OCI-M1 (cell line): ENCODE measurements around the gene ITGB2.

Source experiments
- DNase-seq: peaks from one replicate; lab custom pipeline; 2025; lab: John Stamatoyannopoulos, UW

The ITGB2 gene

DNA sequence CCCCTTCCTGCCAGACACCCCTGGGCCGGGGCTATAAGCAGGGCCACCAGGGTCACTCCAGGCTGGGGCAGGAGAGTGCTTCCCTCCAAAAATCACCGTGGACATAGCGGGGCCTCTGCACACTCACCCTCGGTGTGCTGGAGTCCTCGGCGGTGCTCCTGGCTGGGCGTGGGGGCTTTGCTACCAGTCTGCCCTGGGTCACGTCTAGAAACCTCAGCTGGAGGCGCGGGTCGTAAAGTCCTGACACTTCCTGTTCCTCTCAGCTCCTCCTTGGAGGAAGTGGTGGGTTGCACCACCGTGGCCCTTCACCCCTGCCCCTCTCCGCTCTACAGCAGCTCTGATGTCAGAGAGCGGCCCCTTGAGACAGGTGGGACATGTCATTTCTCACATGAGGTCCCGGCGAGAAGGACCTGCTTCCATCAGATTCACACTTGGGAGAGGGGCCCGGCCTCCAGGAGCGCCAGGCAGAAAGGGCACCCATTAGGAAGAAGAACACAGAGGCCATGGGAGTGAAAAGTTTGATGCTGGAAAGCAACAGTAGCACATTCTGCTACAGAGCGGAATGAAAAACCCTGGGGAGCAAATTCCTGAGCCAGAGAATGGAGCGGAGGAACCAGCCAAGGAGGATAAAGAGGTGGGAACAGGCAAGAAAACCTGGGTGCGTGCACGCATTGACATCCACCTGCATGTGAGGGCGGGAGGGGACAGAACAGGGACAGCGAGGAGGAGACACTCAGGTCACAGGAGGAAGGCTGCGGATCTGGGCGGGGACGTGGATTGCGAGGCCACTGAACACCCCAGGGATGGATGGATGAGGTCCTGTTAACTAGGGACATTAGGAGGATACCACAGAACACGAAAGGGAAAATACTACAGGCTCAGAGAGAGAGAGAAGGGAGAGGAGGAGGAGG is at the start of gene ITGB2:
Gene ITGB2 (minus strand): TSS at position 206 of the 911 bp plus-strand sequence. CDS start 10,117 bp downstream, outside the sequence.
- DNase-seq: no peak

DNA sequence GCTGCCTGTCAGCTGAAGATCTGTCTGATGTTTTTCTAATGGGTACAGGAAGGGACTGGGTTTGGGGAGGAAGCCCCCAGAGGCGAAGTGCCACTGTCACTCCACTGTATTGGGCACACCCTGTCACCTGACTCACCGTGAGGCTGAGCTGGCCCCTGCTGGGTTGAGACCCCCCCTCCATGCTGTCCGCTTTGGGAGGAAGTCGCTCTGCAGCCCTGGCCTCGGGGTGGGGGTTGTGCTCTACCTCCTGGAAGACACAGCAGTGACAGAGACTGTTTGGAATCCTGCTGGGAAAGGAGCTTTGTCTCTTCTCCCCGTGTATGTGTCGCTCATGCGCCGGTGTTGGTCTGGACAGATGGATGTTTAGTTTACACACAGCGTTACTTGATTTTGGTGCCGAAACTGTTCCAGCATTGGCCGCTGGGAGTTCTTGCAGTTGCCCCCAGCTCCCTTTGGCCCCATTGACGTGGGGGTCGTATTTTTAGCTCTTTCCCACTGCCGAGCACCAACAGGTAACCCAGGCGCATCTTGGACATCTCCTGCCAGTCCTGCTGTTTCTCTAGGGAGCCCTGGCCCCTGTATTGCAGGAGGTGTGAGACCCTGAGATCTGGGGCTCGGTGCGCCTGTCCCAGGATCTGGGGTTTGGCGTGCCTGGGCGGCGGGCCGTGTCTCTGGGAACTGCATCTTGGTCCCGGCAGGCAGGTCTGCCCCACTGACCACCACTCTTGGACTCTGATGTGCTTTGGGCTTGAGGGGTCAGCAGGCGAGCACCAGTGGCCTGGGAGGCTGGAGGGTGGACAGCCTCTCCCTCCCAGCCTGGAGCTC is 49.4 kb upstream of the ITGB2 start:
- DNase-seq: no peak

DNA sequence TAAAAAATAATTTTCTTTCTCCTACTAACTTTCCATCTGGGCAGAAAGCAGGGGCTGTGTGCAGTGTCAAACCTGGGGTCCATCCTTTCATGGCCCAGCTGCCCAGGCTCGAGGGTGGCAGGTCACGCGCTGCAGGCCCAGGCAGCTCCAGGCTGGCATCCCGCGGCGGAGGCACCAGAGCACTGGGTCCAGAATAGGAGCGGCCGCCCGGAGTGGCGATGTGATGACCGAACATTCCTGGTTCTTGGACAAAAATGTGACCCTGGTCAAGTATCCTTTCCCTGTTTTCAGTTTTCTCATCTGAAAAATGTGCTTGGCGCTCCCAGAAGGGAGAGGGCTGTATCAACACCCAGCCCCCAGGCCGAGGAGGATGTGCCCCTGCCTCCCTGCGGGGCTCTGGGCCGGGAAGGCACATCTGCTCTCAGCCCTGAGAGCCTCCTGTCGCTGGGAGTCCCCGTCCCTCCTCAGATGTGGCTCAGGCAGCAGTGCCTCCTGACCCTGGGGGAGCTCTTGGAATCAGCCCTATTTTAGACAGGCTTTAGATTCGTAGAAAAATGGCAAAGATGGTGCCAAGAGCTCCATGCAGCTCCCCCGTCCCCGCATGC is 48.5 kb upstream of the ITGB2 start:
- no peak for DNase-seq

DNA sequence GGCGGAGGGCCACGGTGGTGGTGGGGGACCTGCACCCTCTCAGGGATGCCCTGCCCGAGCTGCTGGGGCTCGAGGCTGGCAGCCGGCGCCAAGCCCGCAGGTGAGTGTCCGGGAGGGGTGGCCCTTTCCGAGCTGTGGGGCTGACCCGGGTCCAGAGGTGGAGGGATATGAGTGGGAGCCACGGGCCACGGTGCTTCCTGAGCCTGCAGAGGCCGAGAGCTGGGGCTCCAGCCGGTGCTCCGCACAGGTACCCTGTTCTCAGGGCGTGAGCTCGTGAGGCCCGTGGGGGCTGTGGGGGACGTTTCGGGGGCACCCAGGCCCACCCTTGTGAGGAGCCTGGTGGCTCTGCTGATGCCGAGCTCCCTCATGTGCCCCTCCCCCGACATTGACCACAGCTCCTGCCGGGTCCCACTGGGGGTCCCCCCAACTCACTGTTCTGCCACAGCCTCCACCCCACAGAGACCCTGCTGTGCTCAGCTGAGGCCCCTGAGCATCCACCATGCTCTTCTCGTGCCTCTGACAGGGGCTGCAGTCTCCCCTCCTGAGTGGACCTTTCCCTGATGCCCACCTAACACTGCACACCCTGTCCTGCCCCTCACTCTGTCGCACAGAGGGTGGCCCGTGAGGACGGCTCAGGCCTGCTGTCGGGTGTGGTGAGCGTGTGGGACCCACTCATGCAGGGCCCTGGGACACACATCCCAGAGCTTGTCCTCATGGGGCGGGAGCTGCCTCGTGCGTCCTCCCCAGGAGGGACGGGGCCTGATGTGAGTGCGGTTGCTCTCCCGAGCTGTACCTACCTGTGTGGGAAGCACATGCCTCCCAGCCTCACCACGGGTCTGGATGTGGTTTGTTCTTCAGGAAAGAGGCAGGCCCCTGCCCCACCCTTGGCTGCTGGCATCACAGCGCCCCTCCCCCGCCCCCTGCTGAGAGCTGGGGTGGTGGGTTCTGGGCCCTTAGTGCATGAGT is 46.7 kb upstream of the ITGB2 start:
- DNase-seq: no peak

DNA sequence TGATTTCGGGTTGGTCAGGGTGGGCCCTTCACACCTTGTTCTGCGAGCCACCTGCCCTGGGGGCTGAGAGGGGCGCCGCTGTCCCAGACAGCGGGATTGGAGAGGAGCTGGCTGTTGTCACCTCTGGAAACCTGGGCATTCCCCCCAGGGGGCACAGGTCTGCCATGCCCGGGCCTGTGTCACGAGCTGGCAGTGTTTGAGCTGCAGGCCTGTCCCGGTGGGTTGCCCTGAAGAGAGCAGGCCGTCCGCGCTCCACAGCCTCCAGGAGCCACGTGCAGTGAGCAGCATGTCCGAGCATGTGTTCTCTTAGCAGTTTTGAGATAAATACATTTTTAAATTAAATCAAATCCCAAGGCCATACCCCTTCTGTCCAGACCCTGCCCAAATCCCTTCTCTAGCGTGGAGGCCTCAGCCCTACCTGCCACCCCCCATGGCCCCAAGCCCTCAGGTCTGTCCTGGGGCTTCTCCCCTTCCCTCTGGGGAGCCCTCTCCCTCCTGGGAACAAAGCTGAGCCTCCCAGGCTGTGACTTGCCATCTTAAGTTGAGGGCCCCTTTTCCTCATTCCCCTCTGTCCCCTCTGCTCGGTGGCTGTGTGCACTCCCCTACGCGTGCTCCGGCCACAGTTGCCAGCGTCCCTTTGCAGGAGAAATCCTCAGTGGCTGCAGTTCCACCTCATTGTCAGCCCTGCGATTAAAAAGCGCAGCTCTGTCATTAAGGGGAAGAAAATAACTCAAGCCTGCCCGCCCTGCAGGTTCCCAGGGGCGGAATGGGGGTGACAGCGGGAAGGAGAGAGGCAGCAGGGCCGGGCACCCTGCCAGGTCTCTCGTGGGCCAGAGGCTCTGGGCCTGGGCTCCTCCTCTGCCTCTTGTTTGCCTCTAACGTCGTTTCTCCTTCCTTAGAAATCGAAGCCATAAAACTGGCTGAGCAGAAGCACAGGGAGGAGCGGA is 45.7 kb upstream of the ITGB2 start:
- DNase-seq: no peak

DNA sequence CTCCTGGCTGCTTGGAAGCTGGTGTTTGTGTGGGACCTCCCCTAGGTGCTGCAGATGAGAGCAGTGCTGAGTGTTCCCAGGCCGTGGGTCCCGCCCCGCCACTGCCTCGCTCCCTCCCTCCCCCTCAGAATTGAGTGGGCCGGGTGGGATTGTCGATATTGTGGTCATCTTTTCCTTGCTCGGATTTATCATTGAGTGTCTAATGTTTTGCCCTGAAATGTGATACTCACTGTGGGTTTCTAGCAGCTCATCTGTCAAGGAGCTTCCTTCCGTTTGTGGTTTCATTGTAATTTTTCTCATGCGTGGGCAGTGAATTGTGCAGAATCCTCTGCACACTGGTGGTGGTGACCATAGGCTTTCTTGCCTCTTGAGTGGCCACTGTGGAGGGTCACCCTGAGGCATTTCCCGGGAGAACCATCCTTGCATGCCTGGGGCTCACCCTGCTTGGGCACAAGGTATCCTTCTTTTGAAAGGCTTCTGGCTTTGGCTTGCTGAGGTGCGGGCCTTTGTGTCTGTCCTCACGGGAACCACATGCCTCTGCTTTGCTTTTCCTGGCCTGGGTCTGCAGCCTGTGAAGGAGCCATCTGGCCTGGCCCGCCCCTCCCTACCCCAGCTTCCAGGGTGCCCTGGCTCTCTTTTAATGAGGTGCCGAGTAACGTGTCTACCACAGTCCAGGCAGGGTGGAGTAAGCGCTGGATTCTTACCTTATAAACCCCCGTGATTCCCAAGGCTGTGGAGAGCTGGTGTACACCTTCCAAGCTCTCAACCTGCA is 44.7 kb upstream of the ITGB2 start:
- DNase-seq: peak; percentile 52

DNA sequence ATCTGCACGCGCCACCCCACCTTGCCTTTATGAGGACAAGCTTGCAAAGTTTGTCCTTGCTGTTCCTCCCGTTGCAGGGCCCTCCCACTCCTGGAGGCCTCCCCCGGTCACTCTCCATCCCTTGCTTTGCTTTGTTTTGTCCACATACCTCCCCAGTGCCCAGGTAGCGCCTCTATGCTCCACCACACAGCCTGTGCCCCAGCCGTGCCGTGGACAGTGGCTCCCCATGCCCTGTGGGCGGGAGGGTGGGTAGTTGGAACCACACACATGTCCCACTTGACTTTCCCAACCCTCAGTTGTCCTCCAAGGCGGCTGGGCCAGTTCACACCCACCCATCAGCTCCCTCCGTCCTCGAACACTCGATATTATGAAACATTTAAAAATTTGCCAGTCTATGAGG is 43.7 kb upstream of the ITGB2 start:
- DNase-seq: no peak

DNA sequence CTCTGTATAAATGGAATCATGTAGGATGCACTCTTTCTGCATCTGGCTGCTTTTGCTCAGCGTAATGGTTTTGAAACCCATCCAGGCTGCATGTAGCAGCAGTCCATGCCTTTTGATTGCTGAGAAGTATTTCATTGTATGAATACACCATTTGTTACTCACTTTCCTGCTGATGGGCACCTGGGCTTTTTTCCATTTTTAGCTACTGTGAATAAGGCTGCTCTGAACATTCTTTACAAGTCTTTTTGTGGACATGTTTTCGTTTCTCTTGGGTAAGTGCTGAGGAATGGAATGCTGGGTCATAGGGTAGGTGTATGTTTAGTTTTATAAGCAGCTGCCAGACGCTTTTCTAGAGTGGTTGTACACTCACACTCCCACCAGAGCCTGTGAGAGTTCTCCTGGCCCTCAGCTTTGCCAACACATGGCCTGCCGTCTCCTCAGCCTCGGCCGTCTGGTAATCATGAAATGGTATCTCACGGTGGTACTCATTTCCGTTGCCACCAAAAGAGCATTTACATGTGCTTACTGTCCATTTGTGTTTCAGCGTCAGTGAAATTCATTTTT is 41.8 kb upstream of the ITGB2 start:
- no peak for DNase-seq

DNA sequence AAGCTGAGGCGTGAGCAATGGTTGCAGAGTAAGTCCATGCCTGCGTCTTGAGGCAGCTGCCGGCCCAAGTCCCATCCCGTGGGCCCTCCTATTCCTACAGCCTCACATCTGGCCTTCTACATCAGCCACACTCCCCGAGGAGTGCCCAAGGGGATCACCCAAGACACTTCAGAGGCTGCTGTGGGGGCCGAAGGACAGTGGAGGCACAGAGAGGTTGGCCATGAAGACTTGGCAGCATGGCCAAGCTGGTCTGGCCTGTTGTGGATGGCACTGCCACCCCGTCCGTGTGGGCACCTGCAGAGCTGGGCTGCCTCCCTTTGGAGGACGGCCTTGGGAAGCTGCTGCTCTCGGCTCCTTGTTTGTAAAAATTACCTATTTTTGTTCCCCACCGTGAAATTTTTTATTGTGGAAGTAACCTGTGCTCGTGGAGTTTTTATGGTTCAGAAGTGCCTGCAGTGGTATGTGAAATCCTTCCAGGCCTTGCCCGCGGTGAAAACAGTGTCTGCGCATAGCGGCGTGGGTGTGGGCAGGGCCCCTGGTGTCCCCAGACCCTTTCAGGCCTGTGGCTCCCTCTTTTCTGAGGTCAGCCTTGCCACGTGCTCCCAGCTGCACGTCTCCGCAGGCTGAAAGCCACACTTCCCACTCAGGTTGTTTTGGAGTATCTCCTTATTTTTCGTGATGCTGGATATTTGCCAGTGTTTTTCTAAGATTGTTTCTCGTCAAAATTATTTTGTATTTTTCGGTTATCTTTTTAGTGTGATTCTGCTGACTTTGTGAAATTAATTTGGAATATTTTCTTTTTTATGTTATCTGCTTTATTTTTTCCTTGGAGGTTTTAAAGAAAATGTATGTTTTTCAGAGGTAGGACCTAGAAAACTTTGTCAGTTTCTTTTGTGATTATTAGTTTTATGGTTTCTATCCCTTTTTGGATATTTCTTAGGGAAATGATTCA is 39.7 kb upstream of the ITGB2 start:
- DNase-seq: no peak

DNA sequence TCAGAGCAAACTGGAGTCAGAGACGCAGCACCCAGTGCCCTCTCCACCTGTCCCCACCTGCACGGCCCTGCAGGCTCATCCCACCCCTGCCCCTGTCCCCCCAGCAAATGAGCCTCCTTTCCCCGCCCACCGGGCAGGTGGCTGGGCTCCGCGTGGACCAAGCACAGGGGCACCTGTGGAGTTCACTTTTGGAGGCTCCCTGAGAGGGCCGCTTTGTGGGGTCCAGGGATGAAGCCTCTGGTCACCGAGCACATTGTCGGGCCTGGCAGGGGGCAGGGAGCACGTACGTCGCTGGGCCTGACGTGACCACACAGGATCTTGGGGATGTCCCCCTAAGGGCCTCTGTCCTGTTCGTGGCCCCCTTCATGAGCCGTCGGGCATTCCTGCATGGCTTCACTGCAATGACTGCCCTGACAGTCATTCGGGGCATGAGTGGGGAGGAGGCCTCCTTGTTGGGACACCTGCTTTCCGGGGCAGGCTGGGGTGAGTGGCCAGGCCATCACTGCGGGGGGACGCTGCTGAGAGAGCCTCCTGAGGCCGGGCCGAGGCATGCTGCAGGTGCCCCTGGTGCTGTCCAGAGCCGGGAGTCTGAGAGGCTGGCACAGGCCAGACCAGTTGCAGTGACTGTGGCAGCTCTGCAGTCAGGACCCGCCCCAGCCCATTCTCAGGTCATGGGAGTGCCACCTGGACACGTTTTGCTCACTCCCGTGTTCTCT is 38.8 kb upstream of the ITGB2 start:
- DNase-seq: no peak

DNA sequence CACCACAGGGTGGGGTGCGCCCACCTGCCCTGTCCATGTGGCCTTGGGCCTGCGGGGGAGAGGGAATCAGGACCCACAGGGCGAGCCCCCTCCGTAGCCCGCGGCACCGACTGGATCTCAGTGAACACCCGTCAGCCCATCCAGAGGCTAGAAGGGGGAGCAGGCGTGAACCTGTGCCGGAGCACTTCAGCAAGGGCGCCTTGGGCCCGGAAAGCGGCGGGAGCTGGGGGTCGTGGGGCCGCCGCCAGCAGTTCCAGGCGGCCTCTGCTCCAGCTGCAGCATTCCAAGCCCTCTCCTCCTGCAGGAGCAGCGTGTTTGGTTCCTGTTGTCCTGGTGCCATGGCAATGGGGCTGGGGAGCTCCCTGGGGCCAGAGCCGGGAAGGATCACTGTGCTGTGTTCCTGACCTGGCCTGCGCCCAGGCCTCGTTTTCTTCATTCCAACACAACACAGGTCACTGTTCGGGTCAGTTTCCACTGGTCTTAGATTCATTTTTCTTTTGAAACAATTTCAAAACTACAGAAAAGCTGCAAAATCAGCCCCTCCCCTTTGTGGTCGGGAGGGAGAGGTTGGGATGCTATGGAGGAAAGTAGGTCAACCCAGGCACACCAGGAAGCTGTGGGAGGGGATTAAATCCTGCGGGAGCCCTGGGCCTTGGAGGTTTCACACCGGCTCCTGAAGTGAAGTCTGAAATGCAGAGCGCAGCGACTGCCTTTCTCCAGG is 37.9 kb upstream of the ITGB2 start:
- no peak for DNase-seq

DNA sequence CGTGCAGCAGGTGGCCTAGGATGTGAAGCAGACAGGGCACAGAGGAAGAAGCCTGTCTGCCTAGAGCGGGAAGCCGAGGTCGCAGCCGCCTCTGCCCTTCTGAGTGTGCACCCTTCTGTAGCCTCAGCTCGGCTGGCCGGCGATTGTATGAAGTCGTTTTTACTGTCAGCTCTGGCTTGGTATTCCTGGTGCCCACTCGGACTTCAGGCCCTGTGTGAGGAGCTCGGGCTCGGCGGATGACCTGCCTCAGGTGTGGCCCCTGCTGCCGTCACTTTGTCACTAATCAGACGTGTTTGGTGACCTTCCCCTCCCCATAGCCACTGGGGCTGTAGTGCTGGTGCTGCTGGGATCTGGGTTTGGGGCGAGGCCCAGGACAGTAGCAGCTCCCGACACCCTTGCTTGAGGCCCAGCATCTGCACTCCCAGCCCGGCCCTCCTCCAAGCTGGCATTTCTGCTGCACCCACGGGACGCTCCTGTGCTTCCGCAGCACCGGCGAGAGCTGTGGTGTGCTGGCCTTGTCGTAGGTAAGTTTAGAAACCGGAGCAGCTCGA is 37.3 kb upstream of the ITGB2 start:
- no peak for DNase-seq

DNA sequence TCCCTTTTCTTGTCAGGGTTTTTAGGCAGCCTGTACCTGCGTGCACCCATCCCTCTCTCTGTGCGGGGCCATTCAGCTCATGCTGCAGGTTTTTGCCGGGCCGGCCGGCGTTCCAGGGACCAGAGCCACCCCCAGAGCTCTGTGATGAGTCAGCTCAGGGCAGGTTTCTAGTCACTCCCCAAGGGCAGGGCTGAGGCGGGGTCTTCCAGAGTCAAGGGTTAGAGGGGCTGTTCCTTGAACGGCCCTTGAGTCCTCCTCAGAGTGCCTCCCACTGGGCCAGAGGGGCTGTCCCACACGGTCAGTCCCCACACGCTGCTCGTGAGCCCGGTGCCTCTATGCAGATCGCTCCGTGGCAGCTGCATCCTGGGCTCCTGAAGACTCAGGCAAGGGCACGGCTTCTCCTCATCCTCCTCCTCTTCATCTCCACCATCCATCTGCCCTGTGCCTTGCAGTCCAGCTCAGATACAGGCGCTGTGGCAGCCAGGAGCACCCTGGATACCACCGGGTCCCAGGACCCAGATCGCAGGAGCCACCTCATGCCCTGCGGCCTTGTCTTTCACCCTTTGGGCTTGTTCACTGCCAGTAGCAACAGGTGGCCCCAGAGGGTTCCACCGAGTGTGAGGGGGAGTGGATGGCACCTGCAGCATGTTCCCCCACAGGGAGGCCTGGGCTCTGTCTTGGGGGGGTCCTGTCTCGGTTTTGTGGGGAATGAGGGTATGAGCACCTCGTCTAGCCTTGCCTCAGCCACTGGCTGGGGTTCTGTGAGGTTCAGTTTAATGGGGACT is 36.5 kb upstream of the ITGB2 start:
- no peak for DNase-seq

DNA sequence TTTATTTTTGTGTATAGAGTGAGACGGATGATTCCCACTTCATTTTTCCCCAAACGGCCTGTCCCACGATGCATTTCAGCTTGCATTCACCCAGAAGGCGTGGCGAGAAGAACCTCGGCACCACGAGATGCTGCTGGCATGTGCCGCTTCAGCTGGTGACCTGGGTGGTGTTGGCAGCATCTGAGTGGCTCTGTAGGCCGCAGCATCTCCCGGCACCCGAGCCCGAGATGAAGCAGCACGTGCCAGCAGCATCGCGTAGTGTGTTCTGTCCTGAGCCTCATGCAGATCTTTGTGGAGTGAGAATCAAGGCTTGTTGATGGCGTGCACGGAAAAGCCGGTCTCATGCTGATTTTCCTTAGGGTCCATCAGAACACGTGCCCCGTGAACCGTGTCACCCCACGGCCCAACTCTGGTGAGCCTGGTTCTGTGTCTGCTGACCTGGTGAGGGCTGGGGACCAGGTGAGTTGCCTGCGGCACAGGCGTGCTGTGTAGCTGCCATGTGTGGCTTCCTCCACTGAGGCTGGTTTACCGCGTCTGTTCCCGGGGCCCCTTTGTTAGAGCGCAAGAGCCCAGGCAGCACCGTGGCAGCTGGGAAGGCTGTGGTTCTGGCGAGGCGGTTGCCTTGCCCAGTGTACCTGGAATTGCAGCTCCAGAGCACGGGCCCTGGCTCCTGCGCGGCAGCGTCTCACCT is 35.8 kb upstream of the ITGB2 start:
- no peak for DNase-seq

DNA sequence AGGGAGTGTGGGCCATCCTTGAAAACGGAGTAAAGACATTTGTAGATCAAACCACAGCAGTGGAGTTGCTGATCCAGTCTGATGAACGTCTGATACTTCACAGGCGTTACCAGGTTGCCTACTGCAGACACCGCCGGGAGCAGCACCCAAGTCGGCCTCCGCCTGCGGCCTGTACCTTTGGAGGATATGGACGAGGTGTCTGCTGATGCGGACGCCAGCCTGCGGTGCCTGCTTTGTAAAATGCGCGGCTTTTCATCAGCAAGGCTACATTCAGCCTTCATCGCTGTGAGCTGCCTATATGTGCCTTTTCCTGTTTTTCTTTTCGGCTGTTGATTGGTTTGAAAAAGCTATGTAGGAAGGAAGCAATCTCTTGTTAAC is 35.1 kb upstream of the ITGB2 start:
- no peak for DNase-seq
